Testis (tissue), 2 donors: ENCODE data around the gene ZNF503.

ENCODE experiments used
- CTCF ChIP-seq, 3 experiments: fragments of 450-650 bp in 2 of 3; fragments of 200-600 bp in 1 of 3; sonication (generic) in 1 of 3; IDR thresholded peaks; one replicate each; pipeline ENCODE4 v1.5.1; 2016 to 2019; ENCODE audit warnings: antibody characterized with exemption in 3 of 3, mild to moderate bottlenecking in 2 of 3, moderate library complexity in 1 of 3
- POLR2A ChIP-seq: fragments of 450-650 bp; IDR thresholded peaks from one replicate; pipeline ENCODE4 v1.6.1; 2017; ENCODE audit warnings: antibody characterized with exemption, mild to moderate bottlenecking, moderate library complexity

GRCh38 chr10:75358835-75359421, 42.6 kb downstream of the ZNF503 start:
- TF ChIP-seq CTCF (IDR thresholded peaks at IDR 0.05) (no peak), POLR2A (no peak)
